Measurements from ENCODE around the gene ANKRD53. TPM values are rescaled to one million over a fixed set of nuclear protein-coding genes. Genes with fewer than 3 reads are reported as not detected.

ANKRD53 gene
- total RNA-seq, 2 donors from 2014 or later, result 0.36 to 0.74 TPM

DNA sequence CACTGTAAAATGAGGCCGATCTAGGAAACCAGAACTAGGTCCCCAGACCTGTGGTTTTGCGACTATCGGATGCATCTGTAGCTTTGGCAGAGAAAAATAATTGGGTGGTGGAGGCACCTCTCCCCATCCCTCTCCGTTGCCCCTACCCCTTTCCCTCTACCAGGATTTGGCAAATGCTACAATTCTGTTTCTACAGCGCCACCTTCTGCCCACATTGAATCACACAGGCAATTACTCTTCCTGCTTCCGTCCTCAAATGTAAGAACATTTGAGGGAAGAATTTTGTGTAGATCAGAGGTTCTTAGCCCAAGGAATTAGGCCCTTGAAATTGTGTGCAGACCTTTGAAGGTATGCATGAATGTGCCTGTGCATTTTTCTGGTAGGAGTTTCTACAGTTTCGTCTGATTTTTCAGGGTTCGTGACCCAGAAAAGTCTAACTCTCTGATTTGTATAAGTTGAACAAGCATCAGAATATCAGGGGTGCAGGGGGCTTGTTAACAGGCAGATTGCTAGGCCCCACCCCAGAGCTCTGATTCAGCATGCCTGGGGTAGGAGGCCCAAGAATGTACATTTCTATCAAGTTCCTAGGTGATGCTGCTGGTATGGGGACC, 31.5 kb upstream of the ANKRD53 start:
- TF ChIP-seq CTCF (IDR thresholded peaks at IDR 0.05) (peak in 3 of 4 experiments; percentile 58 to 68 (median 62)), POLR2AphosphoS5 (IDR thresholded peaks at IDR 0.05) (no peak), POLR2A (IDR thresholded peaks at IDR 0.05) (no peak)

GRCh38 chr2:70947556-70948184, 30.8 kb upstream of the ANKRD53 start:
- H3K4me1 ChIP-seq (replicated peaks), result no peaks in the 10 kb centered on the region
- H3K36me3 ChIP-seq, result no peaks in the 10 kb centered on the region
- WGBS, result 57% methylated on average over 11 of the region's 11 CpGs
- H3K9me3 ChIP-seq, result no peaks in the 10 kb centered on the region
- DNase-seq (ENCODE audit: low spot score), result no peak
- H3K27ac ChIP-seq, result no peak overlapping the region
- TF ChIP-seq POLR2A (IDR thresholded peaks at IDR 0.05), result no peak
- TF ChIP-seq POLR2AphosphoS5 (IDR thresholded peaks at IDR 0.05), result no peak
- no peak for TF ChIP-seq CTCF (IDR thresholded peaks at IDR 0.05)
- H3K27me3 ChIP-seq (replicated peaks; ENCODE audit: insufficient read depth), result no peaks in the 10 kb centered on the region
- no peak overlapping the region for H3K4me3 ChIP-seq
- intact Hi-C loops (cut with DNase I), result loop anchor here (5.0 kb wide), 1 partner anchor 75 kb away; no protein-coding TSS in a partner anchor

More for the DNA sequence above, 31.5 kb upstream of the ANKRD53 start:
- intact Hi-C loops (cut with DNase I), result loop anchor here (5.0 kb wide), 1 partner anchor 75 kb away; no protein-coding TSS in a partner anchor
- Histone ChIP-seq H3K27ac (no peak overlapping the region), H3K4me3 (no peak overlapping the region), H3K9me3 (no peaks in the 10 kb centered on the region), H3K4me1 (replicated peaks) (no peaks in the 10 kb centered on the region), H3K36me3 (no peaks in the 10 kb centered on the region), H3K27me3 (replicated peaks; ENCODE audit: insufficient read depth) (no peaks in the 10 kb centered on the region)
- 20% methylated on average over 8 of the region's 8 CpGs for WGBS
- no peak for DNase-seq (ENCODE audit: low spot score)

- Histone ChIP-seq H3K4me1 (replicated peaks) (no peaks in the 10 kb centered on the region), H3K36me3 (no peaks in the 10 kb centered on the region), H3K4me3 (peak overlapping the region in 1 of 2 donors; percentile 14), H3K9me3 (no peaks in the 10 kb centered on the region), H3K27me3 (replicated peaks; ENCODE audit: insufficient read depth) (no peaks in the 10 kb centered on the region), H3K27ac (no peak overlapping the region)
- intact Hi-C loops (cut with DNase I), result loop anchor here (5.0 kb wide), 1 partner anchor 76 kb away; no protein-coding TSS in a partner anchor
- 12% methylated on average over 24 of the region's 27 CpGs for WGBS
- TF ChIP-seq POLR2AphosphoS5 (IDR thresholded peaks at IDR 0.05), result no peak
- peak; percentile 46 to 75 (median 56) for TF ChIP-seq CTCF (IDR thresholded peaks at IDR 0.05)
- TF ChIP-seq POLR2A (IDR thresholded peaks at IDR 0.05), result no peak
- peak; percentile 67 for DNase-seq (ENCODE audit: low spot score)
Measured at GRCh38 chr2:70948337-70949003, 30.0 kb upstream of the ANKRD53 start.

DNA sequence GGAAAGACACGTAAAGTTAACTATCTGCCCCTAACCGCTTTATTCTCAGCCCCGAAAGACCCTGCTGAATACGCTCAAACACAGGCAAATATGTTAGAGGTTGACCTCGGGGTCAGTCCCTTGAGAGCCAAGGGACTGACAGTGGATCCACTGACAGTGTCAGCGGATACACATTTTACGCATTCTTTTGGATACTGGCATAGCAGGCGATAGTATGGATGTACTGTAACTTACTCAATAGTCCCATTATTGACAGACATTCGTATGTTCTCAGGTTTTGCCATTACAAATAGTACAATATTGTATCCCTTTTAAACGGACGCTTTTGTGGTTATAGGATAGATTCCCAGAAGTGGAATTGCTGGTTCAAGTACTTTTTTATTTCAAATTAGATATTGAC, 29.3 kb upstream of the ANKRD53 start:
- no peak overlapping the region for H3K27ac ChIP-seq
- TF ChIP-seq CTCF (IDR thresholded peaks at IDR 0.05) (no peak), POLR2AphosphoS5 (IDR thresholded peaks at IDR 0.05) (no peak), POLR2A (IDR thresholded peaks at IDR 0.05) (no peak)
- no peak for DNase-seq (ENCODE audit: low spot score)
- H3K9me3 ChIP-seq, result no peaks in the 10 kb centered on the region
- WGBS, result 63% methylated on average over 11 of the region's 11 CpGs
- H3K4me1 ChIP-seq (replicated peaks), result no peaks in the 10 kb centered on the region
- intact Hi-C loops (cut with DNase I), result loop anchor here (5.0 kb wide), 1 partner anchor 77 kb away; no protein-coding TSS in a partner anchor
- no peaks in the 10 kb centered on the region for H3K36me3 ChIP-seq
- no peaks in the 10 kb centered on the region for H3K27me3 ChIP-seq (replicated peaks; ENCODE audit: insufficient read depth)
- no peak overlapping the region for H3K4me3 ChIP-seq
